Thoracic aorta (tissue), 2 donors: ENCODE results near the gene KIR2DL1. TPM values are rescaled to one million over a fixed set of nuclear protein-coding genes. Genes with fewer than 3 reads are reported as not detected.
"Not testable (repeated sequence)": the region's sequence is repeated elsewhere in the genome, so short reads cannot be mapped to it uniquely, and the experiment has no call there.

Experiments used
- ATAC-seq: fragments of 150-250 bp; one replicate; pipeline ENCODE4 v1.8.0; 2017; ENCODE audit warnings: low read depth; ENCODE audit not compliant: insufficient number of reproducible peaks, low FRiP score
- DNase-seq: peaks from one replicate; pipeline ENCODE4 v3.0.0-alpha.2; 2020; ENCODE audit warnings: low spot score
- H3K27ac ChIP-seq, 2 donors: fragments of 200-600 bp; sonication (generic); 1 replicate in 1 of 2; 2 replicates in 1 of 2; pipeline ENCODE4 v1.5.1; 2016; ENCODE audit warnings: mild to moderate bottlenecking in 2 of 2, moderate library complexity in 2 of 2
- H3K27me3 ChIP-seq: fragments of 200-600 bp; sonication (generic); replicated peaks from 2 replicates; pipeline ENCODE4 v1.6.0; 2016; ENCODE audit warnings: mild to moderate bottlenecking; ENCODE audit not compliant: insufficient read depth
- H3K36me3 ChIP-seq: fragments of 200-600 bp; sonication (generic); one replicate; pipeline ENCODE4 v1.5.1; 2016
- H3K4me1 ChIP-seq, 2 donors: fragments of 200-600 bp; sonication (generic); 1 replicate in 1 of 2; 2 replicates in 1 of 2; pipeline versions ENCODE4 v1.5.1 to v1.6.0; 2016; ENCODE audit warnings: low read depth in 2 of 2, mild to moderate bottlenecking in 1 of 2; ENCODE audit not compliant: control insufficient read depth in 1 of 2
- H3K4me3 ChIP-seq: fragments of 200-600 bp; sonication (generic); 2 replicates; pipeline ENCODE4 v1.5.1; 2016; ENCODE audit warnings: mild to moderate bottlenecking
- H3K9me3 ChIP-seq: fragments of 200-600 bp; sonication (generic); 2 replicates; pipeline ENCODE4 v1.5.1; 2016
- total RNA-seq, 2 donors: library from RNA; depleted of rRNA; stranded (reverse); fragments of >200 nt; gene quantifications; one replicate each; pipeline versions ENCODE4 v1.1.0 to v1.2.3, GENCODE V29; 2016
- TF ChIP-seq, protein P1 (sequence below): fragments of 200-600 bp; sonication (generic); IDR thresholded peaks from one replicate; pipeline ENCODE4 v1.5.1; 2019; ENCODE audit warnings: antibody characterized with exemption

KIR2DL1 gene
- total RNA-seq, 2 donors from 2014 or later, result not detected

DNA sequence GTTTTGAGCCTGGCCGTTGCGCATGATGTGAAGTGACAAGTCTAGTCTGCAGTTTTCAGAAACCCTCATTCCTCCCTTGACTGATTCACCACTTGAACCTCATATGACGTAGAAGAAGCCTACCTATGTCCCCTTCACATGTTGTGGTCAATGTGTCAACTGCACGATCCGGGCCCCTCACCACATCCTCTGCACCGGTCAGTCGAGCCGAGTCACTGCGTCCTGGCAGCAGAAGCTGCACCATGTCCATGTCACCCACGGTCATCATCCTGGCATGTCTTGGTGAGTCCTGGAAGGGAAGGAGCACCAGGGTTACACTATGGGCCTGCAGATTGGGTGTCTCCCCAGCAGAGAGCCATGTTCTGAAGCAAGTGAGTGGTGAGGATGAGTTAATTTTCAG is 33.8 kb downstream of the KIR2DL1 start, which contains the start of gene KIR2DL4:
Gene KIR2DL4, plus strand, starts transcription at position 201 of the 400 bp plus-strand sequence. Its CDS starts 42 bp downstream, at position 243.
- Histone ChIP-seq H3K4me3 (no peak within 1 kb of the TSS), H3K9me3 (no peaks in the 10 kb centered on the region), H3K4me1 (no peaks in the 10 kb centered on the region), H3K36me3 (no peaks in the 10 kb centered on the region), H3K27ac (no peak within 1 kb of the TSS), H3K27me3 (no peaks in the 10 kb centered on the region)
- ATAC-seq (no peak), DNase-seq (no peak)
- TF ChIP-seq, protein P1, sequence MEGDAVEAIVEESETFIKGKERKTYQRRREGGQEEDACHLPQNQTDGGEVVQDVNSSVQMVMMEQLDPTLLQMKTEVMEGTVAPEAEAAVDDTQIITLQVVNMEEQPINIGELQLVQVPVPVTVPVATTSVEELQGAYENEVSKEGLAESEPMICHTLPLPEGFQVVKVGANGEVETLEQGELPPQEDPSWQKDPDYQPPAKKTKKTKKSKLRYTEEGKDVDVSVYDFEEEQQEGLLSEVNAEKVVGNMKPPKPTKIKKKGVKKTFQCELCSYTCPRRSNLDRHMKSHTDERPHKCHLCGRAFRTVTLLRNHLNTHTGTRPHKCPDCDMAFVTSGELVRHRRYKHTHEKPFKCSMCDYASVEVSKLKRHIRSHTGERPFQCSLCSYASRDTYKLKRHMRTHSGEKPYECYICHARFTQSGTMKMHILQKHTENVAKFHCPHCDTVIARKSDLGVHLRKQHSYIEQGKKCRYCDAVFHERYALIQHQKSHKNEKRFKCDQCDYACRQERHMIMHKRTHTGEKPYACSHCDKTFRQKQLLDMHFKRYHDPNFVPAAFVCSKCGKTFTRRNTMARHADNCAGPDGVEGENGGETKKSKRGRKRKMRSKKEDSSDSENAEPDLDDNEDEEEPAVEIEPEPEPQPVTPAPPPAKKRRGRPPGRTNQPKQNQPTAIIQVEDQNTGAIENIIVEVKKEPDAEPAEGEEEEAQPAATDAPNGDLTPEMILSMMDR, result no peak

- ATAC-seq (no peak), DNase-seq (no peak)
- TF ChIP-seq, protein P1, result no peak
- Histone ChIP-seq H3K4me3 (no peak overlapping the region), H3K36me3 (no peaks in the 10 kb centered on the region), H3K9me3 (no peaks in the 10 kb centered on the region), H3K27me3 (no peaks in the 10 kb centered on the region), H3K27ac (no peak overlapping the region), H3K4me1 (no peaks in the 10 kb centered on the region)
Observed at GRCh38 chr19:54804101-54804500, 34.5 kb downstream of the KIR2DL1 start.

DNA sequence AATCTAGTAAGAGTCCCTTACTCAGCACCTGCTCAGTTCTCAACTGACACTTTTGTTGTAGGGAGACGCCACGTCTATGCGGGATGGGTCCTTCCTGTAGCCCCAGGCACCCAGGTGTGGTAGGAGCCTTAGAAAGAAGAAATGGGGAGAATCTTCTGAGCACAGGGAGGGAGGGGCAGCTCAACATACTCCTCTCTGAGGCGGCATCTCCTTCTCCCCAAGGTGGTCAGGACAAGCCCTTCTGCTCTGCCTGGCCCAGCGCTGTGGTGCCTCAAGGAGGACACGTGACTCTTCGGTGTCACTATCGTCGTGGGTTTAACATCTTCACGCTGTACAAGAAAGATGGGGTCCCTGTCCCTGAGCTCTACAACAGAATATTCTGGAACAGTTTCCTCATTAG is 35.0 kb downstream of the KIR2DL1 start:
- H3K36me3 ChIP-seq, result no peaks in the 10 kb centered on the region
- no peak overlapping the region for H3K27ac ChIP-seq
- no peak for ATAC-seq
- no peak for DNase-seq
- H3K27me3 ChIP-seq, result no peaks in the 10 kb centered on the region
- no peak overlapping the region for H3K4me3 ChIP-seq
- no peaks in the 10 kb centered on the region for H3K4me1 ChIP-seq
- TF ChIP-seq, protein P1, result no peak
- no peaks in the 10 kb centered on the region for H3K9me3 ChIP-seq

- DNase-seq (no peak), ATAC-seq (no peak)
- Histone ChIP-seq H3K27ac (no peak overlapping the region), H3K4me1 (no peaks in the 10 kb centered on the region), H3K4me3 (no peak overlapping the region), H3K27me3 (no peaks in the 10 kb centered on the region), H3K9me3 (no peaks in the 10 kb centered on the region), H3K36me3 (no peaks in the 10 kb centered on the region)
- TF ChIP-seq, protein P1, result no peak
Observed at GRCh38 chr19:54805665-54806515, 36.3 kb downstream of the KIR2DL1 start.

DNA sequence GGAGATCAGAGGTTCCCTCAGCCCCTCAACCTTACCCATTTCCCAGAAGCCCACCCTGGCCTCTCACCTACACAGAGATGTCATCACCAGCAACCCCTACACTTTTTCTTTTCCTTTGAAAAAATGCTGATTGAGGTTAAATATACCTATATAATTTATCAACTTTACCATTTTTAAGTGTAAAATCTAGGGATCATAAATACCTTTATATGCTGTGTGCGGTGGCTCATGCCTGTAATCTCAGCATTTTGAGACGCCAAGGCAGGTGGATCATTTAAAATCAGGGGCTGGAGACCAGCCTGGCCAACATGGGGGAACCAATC is 36.9 kb downstream of the KIR2DL1 start:
- TF ChIP-seq, protein P1, result no peak
- Histone ChIP-seq H3K27ac (no peak overlapping the region), H3K9me3 (no peaks in the 10 kb centered on the region), H3K4me3 (no peak overlapping the region), H3K4me1 (no peaks in the 10 kb centered on the region), H3K36me3 (no peaks in the 10 kb centered on the region), H3K27me3 (no peaks in the 10 kb centered on the region)
- DNase-seq, result no peak
- ATAC-seq, result no peak

DNA sequence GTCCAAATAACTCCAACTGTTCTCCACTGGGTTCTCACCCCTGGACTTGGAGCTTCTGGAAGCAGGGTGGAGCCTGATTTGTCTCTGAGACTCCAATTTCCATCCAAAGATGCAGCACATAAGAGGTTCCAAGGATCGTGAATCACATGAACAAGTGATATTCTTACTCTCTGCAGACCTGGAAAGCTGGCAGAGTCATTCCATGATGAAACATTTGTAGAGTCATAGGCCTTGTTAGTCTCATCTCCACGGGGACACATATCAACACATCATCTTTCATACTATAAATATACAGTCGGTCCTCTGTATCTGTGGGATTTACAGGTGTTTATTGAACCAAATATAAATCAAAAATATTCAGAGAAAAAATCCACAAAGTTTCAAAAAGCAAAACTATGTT is 45.0 kb downstream of the KIR2DL1 start:
- not testable (repeated sequence) for H3K4me3 ChIP-seq, ATAC-seq, H3K27ac ChIP-seq

DNA sequence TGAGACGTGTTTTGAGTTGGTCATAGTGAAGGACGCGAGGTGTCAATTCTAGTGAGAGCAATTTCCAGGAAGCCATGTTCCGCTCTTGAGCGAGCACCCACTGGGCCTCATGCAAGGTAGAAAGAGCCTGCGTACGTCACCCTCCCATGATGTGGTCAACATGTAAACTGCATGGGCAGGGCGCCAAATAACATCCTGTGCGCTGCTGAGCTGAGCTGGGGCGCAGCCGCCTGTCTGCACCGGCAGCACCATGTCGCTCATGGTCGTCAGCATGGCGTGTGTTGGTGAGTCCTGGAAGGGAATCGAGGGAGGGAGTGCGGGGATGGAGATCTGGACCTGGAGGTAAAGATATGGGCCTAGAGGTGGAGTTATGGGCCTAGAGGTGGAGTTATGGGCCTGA is 46.7 kb downstream of the KIR2DL1 start, which contains the start of gene KIR3DL1:
Gene KIR3DL1, plus strand, starts transcription at position 218 of the 400 bp plus-strand sequence.
- H3K4me3 ChIP-seq, H3K27ac ChIP-seq, H3K9me3 ChIP-seq, H3K27me3 ChIP-seq, DNase-seq, H3K4me1 ChIP-seq, H3K36me3 ChIP-seq, ATAC-seq: not testable (repeated sequence)

More for the DNA sequence above, 45.0 kb downstream of the KIR2DL1 start:
- not testable (repeated sequence) for H3K9me3 ChIP-seq, H3K4me1 ChIP-seq, H3K36me3 ChIP-seq, H3K27me3 ChIP-seq, DNase-seq
